ENCODE data around the gene LRRC7. TPM values are rescaled to one million over a fixed set of nuclear protein-coding genes. Genes with fewer than 3 reads are reported as not detected.

LRRC7 gene
- total RNA-seq, 1 experiment from 2014 or later, result not detected

DNA sequence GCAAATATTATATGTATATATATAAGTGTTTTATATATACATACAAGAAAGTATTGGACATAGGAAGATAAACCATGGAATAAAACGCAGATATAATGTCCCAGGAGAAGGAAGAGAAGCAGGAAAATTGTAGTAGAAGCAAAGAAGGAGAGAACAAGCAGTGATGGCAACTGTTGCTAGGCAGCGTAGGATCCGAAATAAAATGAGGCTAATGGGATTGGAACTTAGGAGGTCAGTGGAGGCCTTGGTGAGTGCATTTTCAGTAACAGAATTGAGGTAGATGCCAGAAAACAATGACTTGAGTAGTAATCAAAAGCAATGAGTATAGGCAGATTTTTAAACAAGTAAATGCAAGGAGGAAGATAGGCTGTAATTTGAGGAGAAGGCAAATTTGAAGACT, 265.8 kb downstream of the LRRC7 start:
- no peaks in the 10 kb centered on the region for H3K27me3 ChIP-seq (replicated peaks; ENCODE audit: insufficient read depth, low read depth, low read length, poor library complexity)
- no TSS peak for BruUV-seq (replicated peaks)
- no peaks in the 10 kb centered on the region for H3K9me3 ChIP-seq (ENCODE audit: low read depth, low read length, poor library complexity, severe bottlenecking)
- H3K27ac ChIP-seq (ENCODE audit: low read depth, low read length, poor library complexity, severe bottlenecking), result no peak overlapping the region
- H3K4me1 ChIP-seq (ENCODE audit: insufficient read depth, low read length, poor library complexity, severe bottlenecking), result peaks cover 5% of the 10 kb centered on the region
- intact Hi-C loops (cut with micrococcal nuclease; ENCODE audit: unreplicated experiment), result no loop called here
- ChIA-PET POLR2A (ENCODE audit: low non-redundant PET) (no interaction called here), CTCF (no interaction called here)
- H3K4me3 ChIP-seq (ENCODE audit: low read depth, low read length, poor library complexity, severe bottlenecking), result no peak overlapping the region
- H3K36me3 ChIP-seq (ENCODE audit: insufficient read depth, low read length, poor library complexity, severe bottlenecking), result no peaks in the 10 kb centered on the region
- no peak for DNase-seq (ENCODE audit: low spot score)
- no peak for TF ChIP-seq EZH2 (IDR thresholded peaks at IDR 0.05; ENCODE audit: borderline replicate concordance, low read depth, low read length, poor library complexity, severe bottlenecking)
- TF ChIP-seq, protein P1, sequence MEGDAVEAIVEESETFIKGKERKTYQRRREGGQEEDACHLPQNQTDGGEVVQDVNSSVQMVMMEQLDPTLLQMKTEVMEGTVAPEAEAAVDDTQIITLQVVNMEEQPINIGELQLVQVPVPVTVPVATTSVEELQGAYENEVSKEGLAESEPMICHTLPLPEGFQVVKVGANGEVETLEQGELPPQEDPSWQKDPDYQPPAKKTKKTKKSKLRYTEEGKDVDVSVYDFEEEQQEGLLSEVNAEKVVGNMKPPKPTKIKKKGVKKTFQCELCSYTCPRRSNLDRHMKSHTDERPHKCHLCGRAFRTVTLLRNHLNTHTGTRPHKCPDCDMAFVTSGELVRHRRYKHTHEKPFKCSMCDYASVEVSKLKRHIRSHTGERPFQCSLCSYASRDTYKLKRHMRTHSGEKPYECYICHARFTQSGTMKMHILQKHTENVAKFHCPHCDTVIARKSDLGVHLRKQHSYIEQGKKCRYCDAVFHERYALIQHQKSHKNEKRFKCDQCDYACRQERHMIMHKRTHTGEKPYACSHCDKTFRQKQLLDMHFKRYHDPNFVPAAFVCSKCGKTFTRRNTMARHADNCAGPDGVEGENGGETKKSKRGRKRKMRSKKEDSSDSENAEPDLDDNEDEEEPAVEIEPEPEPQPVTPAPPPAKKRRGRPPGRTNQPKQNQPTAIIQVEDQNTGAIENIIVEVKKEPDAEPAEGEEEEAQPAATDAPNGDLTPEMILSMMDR (conservative IDR thresholded peaks at IDR 0.05; ENCODE audit: low read depth, low read length), result no peak

DNA sequence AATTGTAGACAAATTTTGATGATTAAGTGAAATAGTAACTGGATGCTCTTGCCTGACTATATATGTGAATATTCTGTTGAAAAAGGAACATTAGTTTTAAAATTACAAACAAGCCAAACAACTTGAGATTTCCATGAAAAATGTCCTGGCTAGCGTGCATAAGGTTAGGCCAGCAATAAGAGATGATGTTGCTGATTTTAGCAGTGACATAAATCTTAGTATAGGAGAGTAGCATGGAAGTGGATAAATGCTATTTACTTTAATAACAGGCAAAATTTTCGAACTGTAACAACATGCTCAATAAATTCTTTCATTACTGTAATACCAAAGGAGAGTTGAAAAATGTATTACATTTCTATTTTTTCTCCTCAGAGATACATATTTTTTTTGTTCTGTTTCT, 266.6 kb downstream of the LRRC7 start:
- ChIA-PET POLR2A (ENCODE audit: low non-redundant PET) (no interaction called here), CTCF (no interaction called here)
- no peaks in the 10 kb centered on the region for H3K36me3 ChIP-seq (ENCODE audit: insufficient read depth, low read length, poor library complexity, severe bottlenecking)
- H3K4me1 ChIP-seq (ENCODE audit: insufficient read depth, low read length, poor library complexity, severe bottlenecking), result peaks cover 5% of the 10 kb centered on the region
- H3K9me3 ChIP-seq (ENCODE audit: low read depth, low read length, poor library complexity, severe bottlenecking), result no peaks in the 10 kb centered on the region
- no TSS peak for BruUV-seq (replicated peaks)
- DNase-seq (ENCODE audit: low spot score), result no peak
- no peaks in the 10 kb centered on the region for H3K27me3 ChIP-seq (replicated peaks; ENCODE audit: insufficient read depth, low read depth, low read length, poor library complexity)
- H3K27ac ChIP-seq (ENCODE audit: low read depth, low read length, poor library complexity, severe bottlenecking), result no peak overlapping the region
- TF ChIP-seq EZH2 (IDR thresholded peaks at IDR 0.05; ENCODE audit: borderline replicate concordance, low read depth, low read length, poor library complexity, severe bottlenecking), result no peak
- TF ChIP-seq, protein P1 (conservative IDR thresholded peaks at IDR 0.05; ENCODE audit: low read depth, low read length), result no peak
- H3K4me3 ChIP-seq (ENCODE audit: low read depth, low read length, poor library complexity, severe bottlenecking), result no peak overlapping the region
- intact Hi-C loops (cut with micrococcal nuclease; ENCODE audit: unreplicated experiment), result no loop called here

- intact Hi-C loops (cut with micrococcal nuclease; ENCODE audit: unreplicated experiment), result no loop called here
- Histone ChIP-seq H3K27me3 (replicated peaks; ENCODE audit: insufficient read depth, low read depth, low read length, poor library complexity) (no peaks in the 10 kb centered on the region), H3K36me3 (ENCODE audit: insufficient read depth, low read length, poor library complexity, severe bottlenecking) (no peaks in the 10 kb centered on the region), H3K4me3 (ENCODE audit: low read depth, low read length, poor library complexity, severe bottlenecking) (no peak overlapping the region), H3K4me1 (ENCODE audit: insufficient read depth, low read length, poor library complexity, severe bottlenecking) (peaks cover 5% of the 10 kb centered on the region), H3K9me3 (ENCODE audit: low read depth, low read length, poor library complexity, severe bottlenecking) (no peaks in the 10 kb centered on the region), H3K27ac (ENCODE audit: low read depth, low read length, poor library complexity, severe bottlenecking) (no peak overlapping the region)
- no TSS peak for BruUV-seq (replicated peaks)
- TF ChIP-seq, protein P1 (conservative IDR thresholded peaks at IDR 0.05; ENCODE audit: low read depth, low read length), result no peak
- no peak for TF ChIP-seq EZH2 (IDR thresholded peaks at IDR 0.05; ENCODE audit: borderline replicate concordance, low read depth, low read length, poor library complexity, severe bottlenecking)
- DNase-seq (ENCODE audit: low spot score), result no peak
- CTCF ChIA-PET, result no interaction called here
- POLR2A ChIA-PET (ENCODE audit: low non-redundant PET), result no interaction called here
Measured at GRCh38 chr1:69835955-69836354, 268.2 kb downstream of the LRRC7 start.
